Right atrium auricular region (tissue), 2 donors: Measurements from ENCODE around the gene CUL5. TPM values are rescaled to one million over a fixed set of nuclear protein-coding genes. Genes with fewer than 3 reads are reported as not detected.
A peak's percentile ranks its signal among the peaks of the same experiment; 100 is the strongest.
"Not testable (repeated sequence)": the region's sequence is repeated elsewhere in the genome, so short reads cannot be mapped to it uniquely, and the experiment has no call there.

ENCODE experiments used
- DNase-seq: peaks from one replicate; pipeline ENCODE4 v3.0.0-alpha.2; 2019; ENCODE audit warnings: low spot score
- H3K27ac ChIP-seq, 2 donors: fragments of 200-600 bp; sonication (generic); 1 replicate in 1 of 2; 2 replicates in 1 of 2; pipeline ENCODE4 v1.5.1; 2016 to 2019
- H3K27me3 ChIP-seq, 2 donors: fragments of 200-600 bp; sonication (generic); one replicate each; pipeline versions ENCODE4 v1.5.1 to v1.6.0; 2017 to 2019
- H3K36me3 ChIP-seq: fragments of 200-600 bp; sonication (generic); one replicate; pipeline ENCODE4 v1.5.1; 2016
- H3K4me1 ChIP-seq, 2 donors: fragments of 200-600 bp; sonication (generic); one replicate each; pipeline versions ENCODE4 v1.5.1 to v1.6.0; 2017 to 2019
- H3K4me3 ChIP-seq, 2 donors: fragments of 200-600 bp; sonication (generic); 1 replicate in 1 of 2; 2 replicates in 1 of 2; pipeline ENCODE4 v1.5.1; 2017 to 2019; ENCODE audit warnings: mild to moderate bottlenecking in 1 of 2, moderate library complexity in 1 of 2
- H3K9me3 ChIP-seq, 2 donors: fragments of 200-600 bp; sonication (generic); one replicate each; pipeline ENCODE4 v1.5.1; 2019
- total RNA-seq, 2 donors: library from RNA; depleted of rRNA; stranded (reverse); fragments of >200 nt; gene quantifications; one replicate each; pipeline ENCODE4 v1.1.0, GENCODE V29; 2016
- TF ChIP-seq, protein P1 (sequence below), 2 donors: fragments of 200-600 bp; sonication (generic); IDR thresholded peaks; one replicate each; pipeline ENCODE4 v1.5.1; 2019; ENCODE audit warnings: antibody characterized with exemption in 2 of 2

The CUL5 gene
- total RNA-seq, 2 donors from 2014 or later: 19.2 to 26.4 TPM

DNA sequence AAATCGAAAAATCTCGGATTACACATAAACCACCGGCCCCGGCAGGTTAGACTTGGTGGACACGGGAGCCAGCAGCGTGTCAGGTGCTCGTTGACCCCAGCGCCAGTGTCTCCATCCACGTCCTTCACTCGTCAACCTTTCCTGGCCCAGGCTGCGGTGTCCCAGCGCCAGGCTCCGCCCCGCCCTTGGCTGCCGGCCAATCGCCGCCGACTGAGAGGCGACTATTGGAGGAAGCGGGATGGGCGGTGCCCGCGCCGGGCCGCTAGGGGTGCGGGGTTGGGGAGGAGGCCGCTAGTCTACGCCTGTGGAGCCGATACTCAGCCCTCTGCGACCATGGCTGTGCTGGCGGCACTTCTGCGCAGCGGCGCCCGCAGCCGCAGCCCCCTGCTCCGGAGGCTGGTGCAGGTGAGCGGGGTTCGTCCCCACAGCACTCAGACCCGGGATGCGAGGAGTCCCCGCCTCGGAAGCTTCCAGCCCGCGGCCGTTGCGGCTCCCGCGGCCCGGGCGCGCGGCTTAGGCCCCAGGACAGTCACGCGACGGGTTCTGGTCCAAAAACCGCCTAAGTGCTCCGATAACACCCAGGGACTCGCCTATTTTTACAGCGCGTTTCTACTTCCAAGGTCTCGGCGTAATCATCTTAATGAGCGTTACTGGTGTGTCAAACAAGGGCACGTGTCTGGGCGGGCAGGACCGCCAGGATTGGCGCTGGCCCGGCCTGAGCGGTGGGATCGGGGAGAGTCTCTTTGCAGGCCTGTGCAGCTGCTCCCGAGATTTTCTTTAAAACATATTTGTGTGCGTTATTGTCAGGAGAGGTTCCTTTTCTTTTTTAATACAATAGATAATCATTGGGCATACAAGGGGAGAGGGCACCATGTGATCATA, 112.8 kb downstream of the CUL5 start, which contains the start of gene ACAT1:
Gene ACAT1 (plus strand): TSS at position 294 of the 882 bp plus-strand sequence. CDS start 40 bp downstream, at position 334.
- Histone ChIP-seq H3K4me1 (peaks cover 0 to 39% of the 10 kb centered on the region in 2 donors), H3K27me3 (no peaks in the 10 kb centered on the region), H3K36me3 (no peaks in the 10 kb centered on the region), H3K9me3 (no peaks in the 10 kb centered on the region), H3K4me3 (peak within 1 kb of the TSS; percentile 70 to 72), H3K27ac (peak within 1 kb of the TSS; percentile 96)
- TF ChIP-seq, protein P1, sequence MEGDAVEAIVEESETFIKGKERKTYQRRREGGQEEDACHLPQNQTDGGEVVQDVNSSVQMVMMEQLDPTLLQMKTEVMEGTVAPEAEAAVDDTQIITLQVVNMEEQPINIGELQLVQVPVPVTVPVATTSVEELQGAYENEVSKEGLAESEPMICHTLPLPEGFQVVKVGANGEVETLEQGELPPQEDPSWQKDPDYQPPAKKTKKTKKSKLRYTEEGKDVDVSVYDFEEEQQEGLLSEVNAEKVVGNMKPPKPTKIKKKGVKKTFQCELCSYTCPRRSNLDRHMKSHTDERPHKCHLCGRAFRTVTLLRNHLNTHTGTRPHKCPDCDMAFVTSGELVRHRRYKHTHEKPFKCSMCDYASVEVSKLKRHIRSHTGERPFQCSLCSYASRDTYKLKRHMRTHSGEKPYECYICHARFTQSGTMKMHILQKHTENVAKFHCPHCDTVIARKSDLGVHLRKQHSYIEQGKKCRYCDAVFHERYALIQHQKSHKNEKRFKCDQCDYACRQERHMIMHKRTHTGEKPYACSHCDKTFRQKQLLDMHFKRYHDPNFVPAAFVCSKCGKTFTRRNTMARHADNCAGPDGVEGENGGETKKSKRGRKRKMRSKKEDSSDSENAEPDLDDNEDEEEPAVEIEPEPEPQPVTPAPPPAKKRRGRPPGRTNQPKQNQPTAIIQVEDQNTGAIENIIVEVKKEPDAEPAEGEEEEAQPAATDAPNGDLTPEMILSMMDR (IDR thresholded peaks at IDR 0.05): peak in 1 of 2 donors; percentile 44
- peak; percentile 97 for DNase-seq

DNA sequence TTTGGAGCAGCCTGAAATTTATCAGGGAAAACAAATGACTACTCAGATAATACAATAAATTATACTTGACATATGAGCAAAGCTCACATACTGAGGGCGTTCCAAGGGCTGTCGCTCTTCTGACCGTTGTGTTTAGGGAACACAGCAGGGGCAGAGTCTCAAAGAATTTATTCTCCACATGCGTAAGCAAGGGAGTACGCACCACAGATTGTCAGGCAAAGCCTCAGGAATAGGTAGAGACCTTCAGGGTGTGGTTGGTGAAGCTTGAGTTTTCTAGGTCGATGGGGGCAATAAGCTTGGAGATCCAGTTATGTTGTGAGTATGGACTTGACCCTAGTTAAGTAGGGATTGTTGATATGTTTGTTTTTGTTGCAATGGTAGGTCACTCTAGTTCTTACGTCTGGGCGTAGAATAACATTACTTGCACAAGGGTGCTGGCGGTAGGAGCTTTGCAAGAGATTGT, 113.5 kb downstream of the CUL5 start:
- no peaks in the 10 kb centered on the region for H3K27me3 ChIP-seq
- H3K9me3 ChIP-seq: no peaks in the 10 kb centered on the region
- no peaks in the 10 kb centered on the region for H3K36me3 ChIP-seq
- H3K4me3 ChIP-seq: peak overlapping the region; percentile 70 to 72
- H3K27ac ChIP-seq: peak overlapping the region; percentile 96
- no peak for DNase-seq
- peaks cover 0 to 40% of the 10 kb centered on the region in 2 donors for H3K4me1 ChIP-seq
- TF ChIP-seq, protein P1 (IDR thresholded peaks at IDR 0.05): no peak

DNA sequence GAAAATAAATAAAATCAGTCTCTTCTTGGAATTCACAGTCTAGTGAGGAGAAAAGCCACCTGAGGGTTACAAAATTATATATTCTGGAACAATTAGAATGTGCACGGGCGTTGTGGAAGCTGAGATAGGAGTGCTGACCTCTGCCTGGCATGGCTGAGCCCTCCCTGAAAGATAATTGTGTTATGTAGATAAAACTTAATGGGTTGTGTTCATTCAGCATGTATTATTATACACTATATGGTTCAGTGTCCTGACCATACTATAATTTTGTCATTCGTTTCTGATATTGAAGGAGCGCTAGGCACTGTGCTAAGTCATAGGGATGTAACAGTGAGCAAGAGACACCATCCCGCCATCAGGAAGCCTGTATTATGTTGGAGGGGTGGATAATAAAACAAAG, 116.4 kb downstream of the CUL5 start:
- Histone ChIP-seq H3K4me1 (peaks cover 0 to 42% of the 10 kb centered on the region in 2 donors), H3K4me3 (no peak overlapping the region)

DNA sequence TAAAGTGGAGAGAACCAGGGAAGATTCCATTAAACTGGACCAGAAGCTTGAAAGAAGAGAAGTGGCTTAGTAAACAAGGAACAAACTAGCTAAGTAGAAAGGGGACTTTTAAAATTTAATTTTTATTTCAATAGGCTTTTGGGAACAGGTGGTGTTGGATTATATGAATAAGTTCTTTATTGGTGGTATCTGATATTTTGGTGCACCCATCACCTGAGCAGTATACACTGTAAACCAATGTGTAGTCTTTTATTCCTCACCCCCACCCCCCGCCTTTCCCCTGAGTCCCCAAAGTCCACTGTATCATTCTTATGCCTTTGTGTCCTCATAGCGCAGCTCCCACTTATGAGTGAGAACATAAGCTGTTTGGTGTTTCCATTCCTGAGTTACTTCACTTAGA, 120.1 kb downstream of the CUL5 start:
- H3K4me3 ChIP-seq: no peak overlapping the region
- H3K27ac ChIP-seq: no peak overlapping the region
- H3K9me3 ChIP-seq: no peaks in the 10 kb centered on the region
- no peaks in the 10 kb centered on the region for H3K27me3 ChIP-seq
- no peak for DNase-seq
- peaks cover 0 to 27% of the 10 kb centered on the region in 2 donors for H3K4me1 ChIP-seq
- TF ChIP-seq, protein P1 (IDR thresholded peaks at IDR 0.05): no peak
- H3K36me3 ChIP-seq: peaks cover 6% of the 10 kb centered on the region

More for the DNA sequence above, 116.4 kb downstream of the CUL5 start:
- TF ChIP-seq, protein P1 (IDR thresholded peaks at IDR 0.05): no peak
- Histone ChIP-seq H3K9me3 (no peaks in the 10 kb centered on the region), H3K36me3 (no peaks in the 10 kb centered on the region), H3K27ac (peak overlapping the region; percentile 96), H3K27me3 (no peaks in the 10 kb centered on the region)
- DNase-seq: no peak

DNA sequence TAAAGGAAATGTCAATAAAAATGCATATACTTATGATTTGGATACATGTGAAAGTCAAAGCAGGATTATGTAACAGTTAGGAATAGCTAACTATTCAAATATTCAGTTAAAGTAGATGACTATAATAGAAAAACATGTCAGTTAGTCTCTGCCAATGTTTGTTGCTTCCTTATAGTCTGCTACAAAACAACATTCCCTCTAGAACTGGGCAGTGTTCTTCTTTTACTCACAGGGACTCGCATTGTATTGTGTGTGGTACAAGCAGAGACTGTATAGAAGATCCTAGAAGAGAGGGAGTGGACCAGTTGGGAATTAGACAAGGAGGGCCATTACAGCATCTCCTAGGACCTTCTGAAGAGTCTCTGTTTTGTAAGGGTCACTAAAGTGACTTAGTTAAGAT, 123.3 kb downstream of the CUL5 start:
- no peaks in the 10 kb centered on the region for H3K9me3 ChIP-seq
- H3K36me3 ChIP-seq: peaks cover 28% of the 10 kb centered on the region
- H3K4me3 ChIP-seq: no peak overlapping the region
- no peak for DNase-seq
- peaks cover 0 to 10% of the 10 kb centered on the region in 2 donors for H3K4me1 ChIP-seq
- H3K27me3 ChIP-seq: no peaks in the 10 kb centered on the region
- no peak overlapping the region for H3K27ac ChIP-seq
- TF ChIP-seq, protein P1 (IDR thresholded peaks at IDR 0.05): no peak

DNA sequence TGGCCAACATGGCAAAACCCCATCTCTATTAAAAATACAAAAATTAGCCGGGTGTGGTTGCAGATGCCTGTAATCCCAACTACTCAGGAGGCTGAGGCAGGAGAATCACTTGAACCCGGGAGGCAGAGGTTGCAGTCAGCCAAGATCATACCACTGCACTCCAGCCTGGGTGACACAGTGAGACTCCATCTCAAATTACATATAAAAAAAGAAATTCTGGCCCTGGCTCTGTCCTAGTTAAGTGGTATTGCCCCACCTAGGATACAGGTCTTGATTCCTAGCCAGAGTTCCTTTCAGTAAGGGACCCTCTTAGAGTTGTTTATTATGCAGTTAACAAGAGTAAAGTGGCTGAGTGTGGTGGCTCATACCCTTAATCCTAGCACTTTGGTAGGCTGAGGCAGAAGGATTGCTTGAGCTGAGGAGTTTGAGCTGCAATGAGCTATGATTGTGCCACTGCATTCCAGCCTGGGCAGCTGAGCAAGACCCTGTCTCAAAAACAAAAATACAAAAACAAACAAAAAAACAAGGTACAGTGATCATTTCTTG, 124.4 kb downstream of the CUL5 start:
- H3K36me3 ChIP-seq: peaks cover 33% of the 10 kb centered on the region
- not testable (repeated sequence) for H3K4me1 ChIP-seq, H3K4me3 ChIP-seq, H3K27ac ChIP-seq, H3K27me3 ChIP-seq, H3K9me3 ChIP-seq, DNase-seq
